HG03439 (cell line): Measurements from ENCODE around the gene CAMSAP1.
"Not testable (repeated sequence)": the region's sequence is repeated elsewhere in the genome, so short reads cannot be mapped to it uniquely, and the experiment has no call there.

Experiments
- ATAC-seq: cut with Tn5 transposase; IDR thresholded peaks from one replicate; pipeline ENCODE4 v1.9.1; 2021; ENCODE audit warnings: mild to moderate bottlenecking, moderate library complexity; ENCODE audit not compliant: unreplicated experiment

The CAMSAP1 gene

GRCh38 chr9:135921749-135922310, 14.5 kb upstream of the CAMSAP1 start:
- ATAC-seq = no peak

GRCh38 chr9:135920973-135921585, 13.7 kb upstream of the CAMSAP1 start:
- no peak for ATAC-seq

- no peak for ATAC-seq
These were observed 13.0 kb upstream of the CAMSAP1 start for GRCh38 chr9:135920256-135920930.

GRCh38 chr9:135919318-135919890, 12.1 kb upstream of the CAMSAP1 start:
- ATAC-seq = no peak

GRCh38 chr9:135916227-135916626, 8.9 kb upstream of the CAMSAP1 start:
- not testable (repeated sequence) for ATAC-seq

GRCh38 chr9:135914921-135915320, 7.6 kb upstream of the CAMSAP1 start:
- ATAC-seq = no peak

- not testable (repeated sequence) for ATAC-seq
These were observed 3.9 kb upstream of the CAMSAP1 start for GRCh38 chr9:135911233-135911632.

- ATAC-seq = no peak
These were observed 3.4 kb upstream of the CAMSAP1 start for GRCh38 chr9:135910757-135911156.

GRCh38 chr9:135910216-135910615, 2.9 kb upstream of the CAMSAP1 start:
- ATAC-seq = no peak

GRCh38 chr9:135909371-135909770, 2.0 kb upstream of the CAMSAP1 start:
- no peak for ATAC-seq

- no peak for ATAC-seq
These were observed 1.4 kb upstream of the CAMSAP1 start for GRCh38 chr9:135908754-135909204.

- ATAC-seq = peak; percentile 3
These were observed 877 bp upstream of the CAMSAP1 start for GRCh38 chr9:135908093-135908753.

- peak; percentile 10 for ATAC-seq
These were observed 328 bp downstream of the CAMSAP1 start for GRCh38 chr9:135907006-135907430.

- ATAC-seq = peak; percentile 14
These were observed 898 bp downstream of the CAMSAP1 start for GRCh38 chr9:135906291-135907005.

- ATAC-seq = no peak
These were observed 1.7 kb downstream of the CAMSAP1 start for GRCh38 chr9:135905380-135906258.

- no peak for ATAC-seq
These were observed 3.4 kb downstream of the CAMSAP1 start for GRCh38 chr9:135903786-135904520.

GRCh38 chr9:135903358-135903656, 4.0 kb downstream of the CAMSAP1 start:
- ATAC-seq = no peak

- ATAC-seq = no peak
These were observed 4.5 kb downstream of the CAMSAP1 start for GRCh38 chr9:135902655-135903357.

GRCh38 chr9:135901826-135902225, 5.5 kb downstream of the CAMSAP1 start:
- no peak for ATAC-seq
